ENCODE data around the gene LPXN.

DNA sequence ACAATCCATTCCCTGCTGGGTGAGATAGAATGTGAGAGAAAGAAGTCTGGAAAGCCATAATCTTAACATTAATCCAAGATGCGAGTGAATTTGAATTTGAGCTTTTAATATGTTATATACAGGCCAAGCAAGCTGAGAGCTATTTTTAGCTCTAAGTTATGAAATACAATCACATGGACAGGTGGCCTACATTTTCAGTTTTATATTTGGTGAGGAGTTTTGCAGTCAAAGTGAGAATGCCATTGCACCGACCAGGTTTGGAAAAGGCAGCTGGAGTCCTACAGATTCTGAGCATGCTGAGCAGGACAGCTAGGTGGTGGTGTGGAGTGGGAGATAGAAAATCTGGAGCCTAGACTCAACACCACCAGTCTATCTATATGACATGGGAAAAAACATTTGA lies 79.8 kb downstream of the LPXN start:
- TF ChIP-seq CTCF (IDR thresholded peaks at IDR 0.05) (no peak), ZFX (IDR thresholded peaks at IDR 0.05; ENCODE audit: borderline replicate concordance) (no peak)

Measured in 22Rv1 (cell line).